ENCODE measurements around the gene SHROOM3.

Gene SHROOM3

DNA sequence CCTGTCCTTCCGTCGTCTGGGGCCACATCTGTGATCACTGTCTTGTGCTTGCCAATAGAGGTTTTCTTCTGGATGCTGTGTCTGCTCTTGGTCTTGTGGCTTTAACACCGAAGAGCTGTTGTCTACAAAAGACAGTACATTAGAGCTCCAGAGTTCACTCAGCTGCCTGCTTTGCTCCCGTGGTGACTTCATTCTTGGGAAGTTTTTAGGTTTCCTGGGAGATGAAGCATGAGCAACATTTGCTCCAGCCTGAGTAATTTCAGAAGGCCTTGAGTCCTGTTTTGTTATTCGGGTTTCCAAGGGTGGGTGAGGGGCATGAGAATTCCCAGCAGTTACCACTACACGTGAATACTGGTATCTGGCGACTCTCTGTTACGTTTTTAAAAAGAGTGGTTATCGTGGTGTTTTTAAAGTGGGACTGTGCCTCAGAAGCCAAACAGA is 189.2 kb downstream of the SHROOM3 start:
- TF ChIP-seq, protein P1, sequence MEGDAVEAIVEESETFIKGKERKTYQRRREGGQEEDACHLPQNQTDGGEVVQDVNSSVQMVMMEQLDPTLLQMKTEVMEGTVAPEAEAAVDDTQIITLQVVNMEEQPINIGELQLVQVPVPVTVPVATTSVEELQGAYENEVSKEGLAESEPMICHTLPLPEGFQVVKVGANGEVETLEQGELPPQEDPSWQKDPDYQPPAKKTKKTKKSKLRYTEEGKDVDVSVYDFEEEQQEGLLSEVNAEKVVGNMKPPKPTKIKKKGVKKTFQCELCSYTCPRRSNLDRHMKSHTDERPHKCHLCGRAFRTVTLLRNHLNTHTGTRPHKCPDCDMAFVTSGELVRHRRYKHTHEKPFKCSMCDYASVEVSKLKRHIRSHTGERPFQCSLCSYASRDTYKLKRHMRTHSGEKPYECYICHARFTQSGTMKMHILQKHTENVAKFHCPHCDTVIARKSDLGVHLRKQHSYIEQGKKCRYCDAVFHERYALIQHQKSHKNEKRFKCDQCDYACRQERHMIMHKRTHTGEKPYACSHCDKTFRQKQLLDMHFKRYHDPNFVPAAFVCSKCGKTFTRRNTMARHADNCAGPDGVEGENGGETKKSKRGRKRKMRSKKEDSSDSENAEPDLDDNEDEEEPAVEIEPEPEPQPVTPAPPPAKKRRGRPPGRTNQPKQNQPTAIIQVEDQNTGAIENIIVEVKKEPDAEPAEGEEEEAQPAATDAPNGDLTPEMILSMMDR (IDR thresholded peaks at IDR 0.05) = no peak
- Histone ChIP-seq H3K27me3 (peaks cover 18% of the 10 kb centered on the region), H3K4me3 (ENCODE audit: low read depth in 1 of 2, low read length in 1 of 2) (no peak overlapping the region), H3K36me3 (no peaks in the 10 kb centered on the region), H3K4me1 (ENCODE audit: control insufficient read depth in 1 of 2, insufficient read depth in 1 of 2, low read depth in 1 of 2, low read length in 1 of 2) (no peaks in the 10 kb centered on the region), H3K9me3 (no peaks in the 10 kb centered on the region), H3K27ac (no peak overlapping the region)

DNA sequence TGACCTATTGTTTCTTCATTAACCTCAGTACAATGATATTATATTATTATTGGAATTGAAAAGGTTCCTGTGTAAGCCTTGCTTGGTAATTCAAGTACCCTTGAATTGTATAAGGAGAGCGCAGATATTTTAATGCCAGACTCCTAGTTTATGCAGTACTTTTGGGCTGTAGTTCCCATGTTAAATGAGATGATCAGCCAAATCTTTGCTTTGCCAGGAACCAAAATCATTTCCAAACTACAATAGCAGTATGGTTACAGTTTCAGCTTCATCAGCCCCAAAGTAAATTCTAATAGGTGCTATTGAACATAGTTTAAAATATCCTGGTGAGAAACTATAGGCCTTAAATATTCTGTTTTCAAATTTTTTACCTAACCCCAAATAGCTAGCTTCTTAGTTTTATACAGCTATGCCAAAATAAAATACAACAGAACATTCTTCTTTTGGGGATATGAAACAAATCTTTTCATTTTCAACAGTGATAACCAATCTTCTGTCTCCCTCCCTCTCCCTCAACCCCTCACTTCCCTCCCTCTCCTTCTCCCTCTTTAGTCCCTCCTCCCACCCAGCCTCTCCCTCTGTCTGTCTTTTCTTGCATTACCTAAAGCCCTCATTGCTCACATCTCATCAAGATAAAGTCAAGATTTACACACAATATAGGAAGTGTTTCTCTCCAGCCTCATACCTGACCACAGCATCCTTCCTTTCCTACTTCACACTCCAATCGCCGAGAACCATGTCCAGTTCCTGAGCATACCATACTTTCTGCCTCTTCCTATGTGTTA is 190.1 kb downstream of the SHROOM3 start:
- Histone ChIP-seq H3K9me3 (no peaks in the 10 kb centered on the region), H3K36me3 (no peaks in the 10 kb centered on the region), H3K27me3 (peaks cover 18% of the 10 kb centered on the region), H3K4me3 (ENCODE audit: low read depth in 1 of 2, low read length in 1 of 2) (no peak overlapping the region), H3K27ac (no peak overlapping the region), H3K4me1 (ENCODE audit: control insufficient read depth in 1 of 2, insufficient read depth in 1 of 2, low read depth in 1 of 2, low read length in 1 of 2) (no peaks in the 10 kb centered on the region)
- TF ChIP-seq, protein P1 (IDR thresholded peaks at IDR 0.05) = no peak

DNA sequence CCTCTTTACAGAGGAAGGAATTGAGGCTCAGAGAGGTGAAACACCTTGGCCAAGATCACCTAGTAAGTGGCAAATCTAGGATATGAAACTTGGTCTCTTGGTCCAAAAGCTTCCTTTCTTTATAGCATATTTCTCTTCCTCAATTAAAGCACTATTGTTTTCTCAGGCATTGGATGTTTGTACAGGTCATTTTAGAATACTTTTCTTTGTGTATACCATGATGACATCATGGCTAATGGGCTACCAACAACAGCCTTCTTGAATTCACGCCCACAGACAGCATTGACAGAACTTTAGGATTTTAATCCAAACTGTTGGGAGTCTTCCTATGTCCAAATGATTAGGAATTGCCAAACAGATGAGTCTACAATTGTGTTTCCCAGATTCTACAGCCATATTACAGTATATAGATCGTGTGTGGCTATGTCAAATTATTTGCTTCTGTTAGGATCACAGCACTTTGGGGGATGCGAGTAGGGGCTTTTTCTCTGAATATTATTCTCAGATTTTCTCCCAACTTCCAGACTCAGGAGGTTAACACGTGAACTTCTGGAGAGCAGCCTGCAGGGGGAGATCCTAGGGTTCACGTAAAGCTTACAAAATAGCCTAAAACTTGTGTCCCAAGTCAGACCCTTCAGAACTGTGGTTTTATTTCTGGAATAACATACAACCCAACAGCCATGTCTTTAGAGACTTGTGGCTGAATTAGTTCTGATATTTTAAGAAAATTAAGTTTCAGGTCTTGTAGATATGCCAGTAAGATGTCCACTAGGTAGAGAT is 191.8 kb downstream of the SHROOM3 start:
- Histone ChIP-seq H3K27ac (no peak overlapping the region), H3K4me3 (ENCODE audit: low read depth in 1 of 2, low read length in 1 of 2) (no peak overlapping the region), H3K27me3 (peaks cover 18% of the 10 kb centered on the region), H3K36me3 (no peaks in the 10 kb centered on the region), H3K9me3 (no peaks in the 10 kb centered on the region), H3K4me1 (ENCODE audit: control insufficient read depth in 1 of 2, insufficient read depth in 1 of 2, low read depth in 1 of 2, low read length in 1 of 2) (no peaks in the 10 kb centered on the region)
- TF ChIP-seq, protein P1 (IDR thresholded peaks at IDR 0.05) = no peak

DNA sequence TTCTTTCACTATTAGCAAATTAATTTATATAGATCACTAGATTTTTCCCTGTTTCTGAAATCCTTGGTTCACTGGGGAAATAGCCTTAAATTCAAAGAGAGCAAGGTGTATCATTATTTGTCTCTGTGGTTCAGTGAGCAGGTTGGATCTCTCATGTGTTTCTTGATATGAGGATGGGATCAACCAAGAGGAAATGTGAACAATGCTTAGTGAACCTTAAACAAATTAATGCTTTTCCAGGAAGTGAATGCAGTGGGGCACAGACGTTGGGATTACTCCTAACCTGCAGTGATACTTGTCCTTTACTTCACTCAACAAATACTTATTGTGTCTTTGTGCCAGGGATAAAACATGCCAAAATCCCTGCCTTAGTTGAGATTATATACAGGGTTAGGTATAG is 193.2 kb downstream of the SHROOM3 start:
- H3K4me1 ChIP-seq (ENCODE audit: control insufficient read depth in 1 of 2, insufficient read depth in 1 of 2, low read depth in 1 of 2, low read length in 1 of 2) = no peaks in the 10 kb centered on the region
- H3K4me3 ChIP-seq (ENCODE audit: low read depth in 1 of 2, low read length in 1 of 2) = no peak overlapping the region
- H3K36me3 ChIP-seq = no peaks in the 10 kb centered on the region
- peaks cover 11% of the 10 kb centered on the region for H3K27me3 ChIP-seq
- no peaks in the 10 kb centered on the region for H3K9me3 ChIP-seq
- H3K27ac ChIP-seq = no peak overlapping the region
- TF ChIP-seq, protein P1 (IDR thresholded peaks at IDR 0.05) = no peak

DNA sequence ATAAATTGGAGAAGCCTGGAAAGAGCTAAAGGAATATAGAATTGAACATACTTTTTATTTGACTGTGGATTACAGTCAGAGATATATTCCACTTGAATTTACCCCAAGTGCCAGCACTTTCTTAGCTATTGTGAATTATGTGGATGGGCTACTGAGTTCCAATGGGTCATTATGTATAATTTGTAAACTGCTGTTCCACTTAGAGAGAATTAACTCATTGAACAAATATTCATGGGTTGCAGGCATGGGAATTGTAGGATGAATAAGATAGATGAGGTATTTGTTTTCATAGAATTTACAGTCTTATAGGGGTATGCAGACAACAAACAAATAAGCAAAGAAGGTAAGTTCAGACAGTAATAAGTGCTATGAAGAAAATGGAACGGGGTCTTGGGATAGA is 195.7 kb downstream of the SHROOM3 start:
- TF ChIP-seq, protein P1 (IDR thresholded peaks at IDR 0.05) = no peak
- Histone ChIP-seq H3K9me3 (no peaks in the 10 kb centered on the region), H3K36me3 (no peaks in the 10 kb centered on the region), H3K4me3 (ENCODE audit: low read depth in 1 of 2, low read length in 1 of 2) (no peak overlapping the region), H3K27me3 (peaks cover 7% of the 10 kb centered on the region), H3K4me1 (ENCODE audit: control insufficient read depth in 1 of 2, insufficient read depth in 1 of 2, low read depth in 1 of 2, low read length in 1 of 2) (no peaks in the 10 kb centered on the region), H3K27ac (no peak overlapping the region)
